IgD-negative memory B cell (primary cell): ENCODE results near the gene OPA1. TPM values are rescaled to one million over a fixed set of nuclear protein-coding genes. Genes with fewer than 3 reads are reported as not detected.
"Not testable (repeated sequence)": the region's sequence is repeated elsewhere in the genome, so short reads cannot be mapped to it uniquely, and the experiment has no call there.

Source experiments
- H3K27ac Mint-ChIP-seq, 3 donors: one replicate each; pipeline ENCODE4 v1.8.0; 2020 to 2022; ENCODE audit warnings: mild to moderate bottlenecking in 3 of 3, mixed read lengths in 3 of 3, moderate library complexity in 1 of 3
- H3K27me3 Mint-ChIP-seq: one replicate; pipeline ENCODE4 v1.8.0; 2021; ENCODE audit warnings: mixed read lengths
- H3K36me3 Mint-ChIP-seq: one replicate; pipeline ENCODE4 v1.8.0; 2020; ENCODE audit warnings: mild to moderate bottlenecking, mixed read lengths
- H3K4me1 Mint-ChIP-seq, 3 donors: one replicate each; pipeline ENCODE4 v1.8.0; 2020 to 2022; ENCODE audit warnings: mixed read lengths in 3 of 3, mild to moderate bottlenecking in 1 of 3
- H3K4me3 Mint-ChIP-seq, 4 donors: one replicate each; pipeline ENCODE4 v1.8.0; 2020 to 2022; ENCODE audit warnings: mild to moderate bottlenecking in 4 of 4, mixed read lengths in 4 of 4, moderate library complexity in 3 of 4
- H3K9me3 Mint-ChIP-seq, 3 donors: one replicate each; pipeline ENCODE4 v1.8.0; 2020 to 2021; ENCODE audit warnings: mixed read lengths in 3 of 3, mild to moderate bottlenecking in 1 of 3
- polyA plus RNA-seq: library from polyadenylated mRNA; unstranded; fragments of 300-500 nt; fragmentation: Illumina TruSeq; gene quantifications from one replicate; pipeline ENCODE4 v1.2.3, GENCODE V29; 2021

Gene OPA1
- polyA plus RNA-seq, 1 donor from 2014 or later: 22.0 TPM

- peaks cover 0 to 1% (median 0%) of the 10 kb centered on the region in 3 donors for H3K4me1 Mint-ChIP-seq
- H3K36me3 Mint-ChIP-seq: peaks cover under 1% of the 10 kb centered on the region
- H3K27ac Mint-ChIP-seq: no peak overlapping the region
- no peaks in the 10 kb centered on the region for H3K9me3 Mint-ChIP-seq
- H3K27me3 Mint-ChIP-seq: no peaks in the 10 kb centered on the region
- no peak overlapping the region for H3K4me3 Mint-ChIP-seq
Observed at GRCh38 chr3:193573403-193574191, 19.4 kb upstream of the OPA1 start.

- H3K9me3 Mint-ChIP-seq: no peaks in the 10 kb centered on the region
- peaks cover 3% of the 10 kb centered on the region for H3K36me3 Mint-ChIP-seq
- peaks cover 0 to 1% (median 0%) of the 10 kb centered on the region in 3 donors for H3K4me1 Mint-ChIP-seq
- H3K27ac Mint-ChIP-seq: no peak overlapping the region
- H3K4me3 Mint-ChIP-seq: no peak overlapping the region
- H3K27me3 Mint-ChIP-seq: no peaks in the 10 kb centered on the region
Observed at GRCh38 chr3:193574488-193575070, 18.4 kb upstream of the OPA1 start.

DNA sequence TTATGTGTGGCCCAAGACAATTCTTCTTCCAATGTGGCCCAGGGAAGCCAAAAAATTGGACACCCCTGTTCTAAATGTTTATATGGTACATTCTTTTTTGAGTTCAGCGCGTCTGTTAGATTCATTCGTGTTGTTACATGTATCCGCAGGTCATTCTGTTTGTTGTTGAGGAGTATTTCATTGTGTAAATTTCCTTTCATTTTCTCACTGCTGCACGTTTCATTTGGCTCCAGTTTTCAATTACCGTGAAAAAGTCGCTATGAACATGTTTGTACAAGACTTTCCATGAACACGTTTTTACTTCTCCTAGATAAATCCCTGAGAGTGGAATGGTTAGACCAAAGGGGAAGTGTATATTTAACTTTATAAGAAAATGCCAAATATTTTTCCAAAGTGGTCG lies 7.5 kb upstream of the OPA1 start:
- Mint-ChIP-seq H3K27me3 (no peaks in the 10 kb centered on the region), H3K4me3 (no peak overlapping the region), H3K4me1 (peaks cover 0 to 5% (median 0%) of the 10 kb centered on the region in 3 donors), H3K9me3 (peaks cover 0 to 2% (median 0%) of the 10 kb centered on the region in 3 donors), H3K27ac (no peak overlapping the region), H3K36me3 (peaks cover 6% of the 10 kb centered on the region)

GRCh38 chr3:193586526-193586925 lies 6.5 kb upstream of the OPA1 start:
- H3K9me3 Mint-ChIP-seq: peaks cover 0 to 2% (median 0%) of the 10 kb centered on the region in 3 donors
- H3K4me1 Mint-ChIP-seq: peaks cover 0 to 5% (median under 1%) of the 10 kb centered on the region in 3 donors
- H3K36me3 Mint-ChIP-seq: peaks cover 6% of the 10 kb centered on the region
- H3K27ac Mint-ChIP-seq: no peak overlapping the region
- H3K4me3 Mint-ChIP-seq: no peak overlapping the region
- H3K27me3 Mint-ChIP-seq: no peaks in the 10 kb centered on the region

- H3K4me1 Mint-ChIP-seq: peaks cover 10 to 20% (median 13%) of the 10 kb centered on the region in 3 donors
- peaks cover 6% of the 10 kb centered on the region for H3K36me3 Mint-ChIP-seq
- no peak overlapping the region for H3K4me3 Mint-ChIP-seq
- H3K9me3 Mint-ChIP-seq: peaks cover 0 to 2% (median 0%) of the 10 kb centered on the region in 3 donors
- no peaks in the 10 kb centered on the region for H3K27me3 Mint-ChIP-seq
- no peak overlapping the region for H3K27ac Mint-ChIP-seq
Observed at GRCh38 chr3:193589129-193589528, 3.9 kb upstream of the OPA1 start.

- peaks cover 10 to 23% (median 18%) of the 10 kb centered on the region in 3 donors for H3K4me1 Mint-ChIP-seq
- peaks cover 0 to 2% (median 0%) of the 10 kb centered on the region in 3 donors for H3K9me3 Mint-ChIP-seq
- no peak overlapping the region for H3K27ac Mint-ChIP-seq
- peak overlapping the region in 1 of 4 donors; percentile 83 for H3K4me3 Mint-ChIP-seq
- peaks cover 6% of the 10 kb centered on the region for H3K36me3 Mint-ChIP-seq
- no peaks in the 10 kb centered on the region for H3K27me3 Mint-ChIP-seq
Observed at GRCh38 chr3:193589616-193590015, 3.4 kb upstream of the OPA1 start.

DNA sequence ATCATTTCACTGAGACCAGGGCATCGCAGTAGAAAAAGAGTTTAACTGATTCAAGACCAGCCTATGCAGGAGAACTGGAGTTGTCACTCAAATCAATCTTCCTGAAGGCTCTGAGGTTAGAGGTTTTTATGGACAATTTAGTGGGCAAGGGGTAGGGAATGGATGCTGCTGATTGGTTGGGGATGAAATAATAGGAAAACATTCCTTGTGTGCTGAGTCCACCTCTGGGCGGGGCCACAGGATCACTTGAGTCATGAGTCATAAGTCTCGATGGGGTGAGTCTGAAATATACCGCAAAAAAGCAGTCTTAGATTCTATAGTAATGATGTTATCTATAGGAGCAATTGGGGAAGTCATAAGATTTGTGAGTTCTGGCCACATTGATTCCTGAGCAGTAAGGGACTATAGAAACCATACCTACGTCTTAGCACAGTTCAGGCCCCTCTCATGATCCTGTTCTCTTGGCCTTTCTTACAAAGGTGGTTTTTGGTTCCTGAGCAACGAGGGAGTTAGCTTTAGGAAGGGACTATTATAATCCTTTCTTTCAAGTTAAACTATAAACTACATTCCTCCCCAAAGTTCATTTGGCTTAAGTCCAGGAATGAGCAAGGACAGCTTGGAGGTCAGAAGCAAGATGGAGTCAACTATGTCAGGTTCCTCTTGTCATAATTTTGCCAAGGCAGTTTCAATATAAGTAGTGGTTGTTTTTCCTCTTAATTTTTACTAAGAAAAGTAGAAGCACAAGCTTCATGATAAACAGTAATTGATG lies 2.7 kb upstream of the OPA1 start:
- peak overlapping the region in 2 of 4 donors; percentile 39 to 83 for H3K4me3 Mint-ChIP-seq

GRCh38 chr3:193593668-193594030 lies 641 bp downstream of the OPA1 start:
- peaks cover 31 to 46% (median 39%) of the 10 kb centered on the region in 3 donors for H3K4me1 Mint-ChIP-seq
- no peaks in the 10 kb centered on the region for H3K9me3 Mint-ChIP-seq
- peak overlapping the region; percentile 66 to 95 (median 82) for H3K27ac Mint-ChIP-seq
- no peaks in the 10 kb centered on the region for H3K27me3 Mint-ChIP-seq
- H3K36me3 Mint-ChIP-seq: peaks cover 6% of the 10 kb centered on the region
- peak overlapping the region; percentile 83 to 98 (median 94) for H3K4me3 Mint-ChIP-seq

More for the DNA sequence above, 2.7 kb upstream of the OPA1 start:
- Mint-ChIP-seq H3K9me3 (peaks cover 0 to 2% (median 0%) of the 10 kb centered on the region in 3 donors), H3K27me3 (no peaks in the 10 kb centered on the region), H3K4me1 (peaks cover 11 to 28% (median 22%) of the 10 kb centered on the region in 3 donors), H3K27ac (no peak overlapping the region), H3K36me3 (peaks cover 5% of the 10 kb centered on the region)

DNA sequence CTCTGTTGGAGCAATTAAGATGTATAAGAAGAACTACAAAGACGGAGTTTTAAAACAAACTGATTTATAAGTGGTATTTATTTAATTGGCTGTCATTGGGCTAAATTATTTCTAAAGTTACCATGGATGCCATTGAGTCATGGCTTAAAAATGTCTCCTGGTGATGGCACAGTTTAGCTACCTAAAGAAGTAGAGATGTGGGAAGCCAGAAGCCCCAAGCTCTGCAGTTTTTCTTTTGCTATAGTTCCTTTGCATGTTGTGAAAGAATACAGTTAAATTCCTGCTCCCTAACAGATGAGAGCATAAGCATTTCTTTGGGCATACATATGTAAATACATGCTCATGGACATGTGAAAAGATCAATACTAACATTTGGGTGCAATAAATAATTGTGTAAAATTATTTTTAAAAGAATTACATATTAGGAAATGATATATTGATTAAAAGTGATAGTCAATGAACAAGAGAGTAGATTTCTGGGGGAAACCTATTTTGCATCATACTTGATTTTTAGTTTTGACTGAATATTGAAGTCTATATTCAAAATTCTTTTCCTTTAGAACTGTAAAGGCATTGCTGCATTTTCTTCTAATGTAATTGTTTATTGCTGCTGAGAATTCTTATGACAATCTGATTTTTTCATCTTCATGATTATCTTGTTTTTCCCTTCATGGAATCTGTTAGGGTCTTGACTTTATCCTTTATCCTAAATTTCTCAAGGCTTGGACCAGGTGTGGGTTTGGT lies 2.1 kb downstream of the OPA1 start:
- H3K27ac Mint-ChIP-seq: peak overlapping the region in 1 of 3 donors; percentile 80
- H3K27me3 Mint-ChIP-seq: no peaks in the 10 kb centered on the region
- H3K36me3 Mint-ChIP-seq: peaks cover 3% of the 10 kb centered on the region
- no peaks in the 10 kb centered on the region for H3K9me3 Mint-ChIP-seq
- peak overlapping the region in 3 of 4 donors; percentile 70 to 98 (median 96) for H3K4me3 Mint-ChIP-seq
- peaks cover 30 to 48% (median 42%) of the 10 kb centered on the region in 3 donors for H3K4me1 Mint-ChIP-seq

DNA sequence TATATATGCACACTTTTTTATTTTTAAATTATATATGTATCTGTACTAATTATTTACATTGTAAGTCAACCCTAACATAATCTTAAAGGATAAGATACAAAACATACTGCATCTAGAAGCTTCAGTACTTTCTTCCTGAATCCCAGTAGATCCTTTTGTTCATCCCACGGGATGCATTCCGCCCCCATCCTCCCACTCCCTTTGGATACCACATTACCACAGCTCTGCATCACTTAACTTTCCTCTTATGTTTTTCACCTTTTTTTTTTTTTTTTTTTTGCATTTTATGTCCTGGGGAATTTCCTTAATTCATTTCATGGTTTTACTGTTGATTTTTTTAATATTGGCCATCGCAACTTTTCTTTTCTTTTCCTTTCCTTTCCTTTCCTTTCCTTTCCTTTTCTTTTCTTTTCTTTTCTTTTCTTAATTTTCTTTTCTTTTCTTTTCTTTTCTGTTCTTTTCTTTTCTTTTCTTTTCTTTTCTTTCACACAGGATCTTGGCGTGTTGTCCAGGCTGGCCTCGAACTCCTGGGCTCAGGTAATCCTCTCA lies 3.0 kb downstream of the OPA1 start:
- Mint-ChIP-seq H3K4me3 (peak overlapping the region in 3 of 4 donors; percentile 41 to 79 (median 70)), H3K27me3 (no peaks in the 10 kb centered on the region), H3K4me1 (peaks cover 32 to 48% (median 42%) of the 10 kb centered on the region in 3 donors), H3K27ac (peak overlapping the region in 2 of 3 donors; percentile 53 to 80), H3K36me3 (peaks cover 2% of the 10 kb centered on the region), H3K9me3 (no peaks in the 10 kb centered on the region)

- Mint-ChIP-seq H3K4me1 (peaks cover 38 to 46% (median 40%) of the 10 kb centered on the region in 3 donors), H3K27me3 (no peaks in the 10 kb centered on the region), H3K27ac (peak overlapping the region in 1 of 3 donors; percentile 40), H3K9me3 (no peaks in the 10 kb centered on the region), H3K4me3 (peak overlapping the region in 2 of 4 donors; percentile 28 to 46), H3K36me3 (peaks cover 5% of the 10 kb centered on the region)
Observed at GRCh38 chr3:193598202-193598601, 5.2 kb downstream of the OPA1 start.

GRCh38 chr3:193599393-193599792 lies 6.4 kb downstream of the OPA1 start:
- Mint-ChIP-seq H3K9me3 (no peaks in the 10 kb centered on the region), H3K27ac (no peak overlapping the region), H3K27me3 (no peaks in the 10 kb centered on the region), H3K4me3 (no peak overlapping the region), H3K36me3 (peaks cover 5% of the 10 kb centered on the region), H3K4me1 (peaks cover 29 to 44% (median 31%) of the 10 kb centered on the region in 3 donors)

DNA sequence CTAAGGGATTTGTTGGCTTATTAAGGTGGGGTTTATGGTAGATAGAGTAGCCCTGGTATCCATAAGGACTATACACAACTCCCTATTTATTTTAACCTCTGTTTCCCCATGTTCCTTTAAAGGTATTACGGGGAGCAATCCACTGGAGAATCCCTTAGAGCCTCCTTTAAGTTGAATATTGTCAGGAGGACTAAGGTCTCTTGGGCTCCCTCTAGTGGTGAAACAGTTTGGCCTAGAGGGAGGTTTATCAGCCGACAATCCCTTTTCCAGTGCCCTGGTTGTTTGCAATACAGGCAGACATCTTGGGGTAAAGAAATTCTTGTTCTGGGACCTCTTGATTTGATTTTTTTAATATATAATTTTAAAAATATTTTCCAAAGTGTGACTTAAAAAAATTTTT lies 12.9 kb downstream of the OPA1 start:
- Mint-ChIP-seq H3K9me3 (no peaks in the 10 kb centered on the region), H3K4me1 (peaks cover 9 to 32% (median 17%) of the 10 kb centered on the region in 3 donors)

DNA sequence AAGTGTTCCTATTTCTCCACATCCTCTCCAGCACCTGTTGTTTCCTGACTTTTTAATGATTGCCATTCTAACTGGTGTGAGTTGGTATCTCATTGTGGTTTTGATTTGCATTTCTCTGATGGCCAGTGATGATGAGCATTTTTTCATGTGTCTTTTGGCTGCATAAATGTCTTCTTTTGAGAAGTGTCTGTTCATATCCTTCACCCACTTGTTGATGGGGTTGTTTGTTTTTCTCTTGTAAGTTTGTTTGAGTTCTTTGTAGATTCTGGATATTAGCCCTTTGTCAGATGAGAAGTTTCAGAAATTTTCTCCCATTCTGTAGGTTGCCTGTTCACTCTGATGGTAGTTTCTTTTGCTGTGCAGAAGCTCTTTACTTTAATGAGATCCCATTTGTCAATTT lies 13.9 kb downstream of the OPA1 start:
- not testable (repeated sequence) for H3K27me3 Mint-ChIP-seq, H3K36me3 Mint-ChIP-seq, H3K9me3 Mint-ChIP-seq, H3K27ac Mint-ChIP-seq, H3K4me3 Mint-ChIP-seq
- H3K4me1 Mint-ChIP-seq: peaks cover 8 to 31% (median 18%) of the 10 kb centered on the region in 3 donors

More for the DNA sequence above, 12.9 kb downstream of the OPA1 start:
- H3K27me3 Mint-ChIP-seq: no peaks in the 10 kb centered on the region
- H3K4me3 Mint-ChIP-seq: no peak overlapping the region
- peaks cover 6% of the 10 kb centered on the region for H3K36me3 Mint-ChIP-seq
- H3K27ac Mint-ChIP-seq: no peak overlapping the region
